HG03439 (cell line): ENCODE data around the gene GOT1.
A peak's percentile ranks its signal among the peaks of the same experiment; 100 is the strongest.

Source experiments
- ATAC-seq: cut with Tn5 transposase; IDR thresholded peaks from one replicate; pipeline ENCODE4 v1.9.1; 2021; ENCODE audit warnings: mild to moderate bottlenecking, moderate library complexity; ENCODE audit not compliant: unreplicated experiment

The GOT1 gene

DNA sequence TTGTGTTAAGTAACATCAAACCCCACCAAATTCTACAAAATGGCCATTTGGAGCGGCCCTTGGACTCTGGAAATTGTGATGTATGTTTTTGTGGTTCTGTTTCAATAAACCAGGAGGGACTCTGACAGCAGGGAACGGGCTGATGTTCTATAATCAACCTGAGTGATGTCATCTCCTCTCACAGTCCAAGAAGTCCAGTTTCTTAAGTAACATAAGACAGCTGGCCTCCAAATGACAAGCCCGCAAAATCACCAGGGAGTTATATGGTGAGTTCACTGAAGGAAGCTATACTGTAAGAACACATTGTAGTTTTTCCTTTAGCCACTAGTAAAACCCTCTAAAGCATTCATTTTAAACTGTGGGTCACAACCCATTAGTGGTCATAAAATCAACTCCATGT, 34.0 kb downstream of the GOT1 start:
- ATAC-seq = no peak

DNA sequence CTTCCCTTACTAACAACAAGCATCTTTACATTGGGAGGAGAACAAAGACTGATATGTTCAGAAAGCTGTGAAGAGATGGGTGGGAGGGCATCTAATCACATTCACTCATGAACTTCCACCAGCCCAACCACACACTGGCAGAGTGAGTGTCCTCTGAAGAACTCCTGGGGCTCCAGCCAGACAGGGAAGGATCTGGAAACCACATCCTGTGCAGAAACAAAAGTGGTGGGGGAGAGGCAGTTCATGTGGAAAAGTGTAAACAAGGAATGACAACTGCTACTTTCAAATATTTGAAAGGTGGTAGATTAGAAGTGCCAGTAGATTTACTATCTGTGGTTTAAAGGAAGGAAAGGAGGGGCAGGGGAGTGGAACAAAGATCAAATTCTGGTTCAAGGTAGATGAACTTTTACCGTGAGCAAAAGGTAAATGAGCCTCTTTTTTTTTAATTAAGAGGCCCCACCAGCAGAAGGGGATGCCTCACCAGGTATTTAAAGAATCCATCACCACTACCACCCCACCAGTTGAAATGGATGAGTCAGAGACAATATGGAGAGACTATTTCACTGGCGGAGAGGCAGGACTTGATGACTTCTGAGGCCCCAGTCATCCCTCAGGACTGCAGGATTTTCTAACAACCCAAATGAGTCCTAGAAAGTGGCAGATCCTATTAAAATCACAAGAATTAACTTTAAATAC, 34.5 kb downstream of the GOT1 start:
- no peak for ATAC-seq

DNA sequence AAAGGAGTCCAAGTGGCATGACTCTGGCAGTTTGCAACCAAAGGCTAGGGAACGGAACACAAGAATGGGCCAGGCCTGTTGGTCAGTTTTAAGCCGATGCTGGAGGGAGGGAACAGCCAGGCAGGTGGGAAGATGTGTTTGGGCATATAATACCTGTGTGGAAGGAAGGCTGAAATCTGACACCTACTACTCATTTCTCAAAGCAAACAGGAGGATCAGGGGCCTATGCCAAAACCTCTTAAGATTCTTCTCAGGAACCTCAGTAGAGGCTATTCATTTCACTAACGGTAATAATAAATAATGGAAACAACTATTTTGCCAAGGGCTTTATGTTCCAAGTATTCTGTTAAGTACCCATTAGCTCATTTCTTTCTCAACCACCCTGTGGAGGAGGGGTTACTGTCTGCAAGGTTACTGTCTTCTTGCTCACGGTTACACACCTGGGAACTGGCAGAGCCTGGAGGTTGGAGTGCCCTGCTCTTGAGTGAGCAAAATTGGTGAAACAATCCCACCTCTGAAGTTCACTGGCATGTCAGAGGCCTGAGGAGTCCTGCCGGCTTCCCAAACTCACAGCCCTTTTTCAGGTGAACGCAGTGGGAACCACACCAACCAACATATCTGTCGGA, 35.5 kb downstream of the GOT1 start:
- ATAC-seq = no peak

DNA sequence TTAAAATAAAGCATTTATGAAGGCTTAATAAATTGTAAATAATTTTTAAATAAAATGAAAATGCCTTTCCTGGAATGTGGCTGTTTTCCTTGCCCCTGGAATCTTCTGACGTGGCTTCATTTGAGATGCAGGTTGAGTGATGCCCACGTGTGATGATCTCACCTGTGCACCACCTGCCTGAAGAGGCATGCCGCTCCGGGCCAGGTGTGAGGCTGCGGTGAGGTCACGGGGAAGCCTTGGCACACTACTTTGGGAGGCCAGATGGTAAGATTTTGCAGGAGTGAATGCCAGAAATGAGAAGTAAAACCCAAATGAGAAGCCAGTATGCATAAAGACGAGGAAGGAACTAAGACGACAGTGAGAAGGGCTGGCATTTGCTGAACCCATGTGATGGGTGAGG, 36.2 kb downstream of the GOT1 start:
- no peak for ATAC-seq

DNA sequence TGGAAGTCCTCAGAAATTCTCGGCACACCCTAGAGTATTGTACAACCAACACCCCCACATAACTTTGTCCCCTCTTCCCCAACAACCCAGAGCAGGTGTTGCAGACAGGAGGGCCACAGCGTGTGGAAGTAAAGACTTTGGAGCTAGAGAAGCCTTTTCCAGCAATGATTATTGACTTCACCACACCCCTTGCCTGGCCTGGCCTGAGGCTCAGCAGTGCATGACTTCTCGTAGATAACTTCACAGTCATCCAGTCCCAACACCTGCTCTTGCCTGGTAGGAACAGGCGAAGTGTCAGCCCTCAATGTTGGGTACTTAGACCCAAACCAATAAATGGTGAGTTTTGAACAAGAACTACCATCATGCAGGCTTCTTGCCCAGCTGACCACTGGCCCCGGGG, 36.7 kb downstream of the GOT1 start:
- ATAC-seq = no peak

DNA sequence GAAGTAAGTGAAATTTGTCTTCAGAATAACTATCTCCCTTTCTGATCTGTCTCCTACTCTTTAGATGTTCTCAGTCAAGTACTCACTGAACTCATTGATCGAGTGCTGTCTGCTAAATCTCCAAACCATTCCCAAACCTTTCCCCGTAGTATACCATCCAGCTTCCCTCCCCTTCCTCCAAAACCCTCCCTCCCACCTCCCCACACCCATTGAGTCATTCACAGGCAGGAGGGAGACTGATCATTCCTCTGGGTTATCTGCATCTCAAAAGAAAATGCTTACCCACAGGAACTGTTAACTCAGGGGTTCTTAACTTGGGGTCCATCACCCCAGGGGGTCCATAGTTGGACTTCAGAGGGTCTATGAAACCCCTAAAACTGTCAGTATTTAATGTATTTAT, 37.4 kb downstream of the GOT1 start:
- no peak for ATAC-seq

DNA sequence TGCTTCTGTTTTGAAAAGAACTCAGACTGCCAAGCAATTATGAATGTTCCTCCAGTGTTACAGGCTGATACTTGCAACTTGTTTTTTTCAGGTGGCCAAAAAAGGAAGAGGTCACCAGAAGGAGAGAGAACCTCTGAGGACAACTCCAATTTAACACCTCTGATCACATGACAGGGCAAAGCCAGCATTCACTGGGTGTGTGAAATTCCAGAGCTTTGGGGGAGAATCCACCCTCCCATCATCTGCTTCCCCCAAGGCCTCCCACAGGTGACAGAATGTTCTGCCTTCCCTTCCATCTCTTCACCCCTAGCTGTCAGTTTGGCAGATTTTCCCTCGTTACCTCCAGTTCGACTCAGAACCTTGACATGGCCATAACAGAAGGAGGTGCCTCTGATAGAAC, 39.1 kb downstream of the GOT1 start:
- no peak for ATAC-seq

DNA sequence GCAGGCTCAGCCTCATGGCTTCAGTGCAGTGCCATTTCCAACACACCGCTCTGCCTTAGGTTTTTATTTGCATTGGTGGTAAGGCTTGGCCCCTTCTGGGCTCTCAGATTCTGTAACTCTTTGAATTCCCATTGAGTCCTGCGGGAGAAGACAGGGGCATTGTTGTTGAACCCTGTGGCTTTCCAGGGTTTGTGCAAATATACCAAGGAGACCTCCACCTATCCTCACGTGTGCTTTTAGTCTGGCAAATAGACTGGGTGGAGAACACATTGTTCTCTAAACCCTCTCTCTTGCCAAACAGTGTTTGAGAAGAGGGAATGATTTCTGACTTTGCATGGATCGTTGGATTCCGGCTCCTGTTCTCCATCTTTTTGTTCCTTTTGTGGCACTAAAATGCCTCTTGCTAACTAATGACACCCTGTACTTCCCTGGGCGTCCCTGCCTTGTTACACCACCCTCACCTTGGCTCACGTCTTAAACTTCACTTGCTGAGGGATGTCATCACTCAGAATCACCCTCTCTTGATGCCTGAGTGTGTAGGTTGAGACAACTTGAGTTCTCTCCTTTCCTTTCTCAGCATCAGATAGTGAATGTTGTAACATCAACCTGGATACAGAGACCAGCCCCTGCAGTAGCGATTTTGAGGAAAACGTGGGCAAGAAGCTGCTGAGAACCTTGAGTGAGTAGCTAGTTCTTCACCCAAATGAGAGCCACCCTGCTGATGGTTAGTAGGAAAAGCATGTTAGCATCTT, 40.5 kb downstream of the GOT1 start:
- no peak for ATAC-seq

DNA sequence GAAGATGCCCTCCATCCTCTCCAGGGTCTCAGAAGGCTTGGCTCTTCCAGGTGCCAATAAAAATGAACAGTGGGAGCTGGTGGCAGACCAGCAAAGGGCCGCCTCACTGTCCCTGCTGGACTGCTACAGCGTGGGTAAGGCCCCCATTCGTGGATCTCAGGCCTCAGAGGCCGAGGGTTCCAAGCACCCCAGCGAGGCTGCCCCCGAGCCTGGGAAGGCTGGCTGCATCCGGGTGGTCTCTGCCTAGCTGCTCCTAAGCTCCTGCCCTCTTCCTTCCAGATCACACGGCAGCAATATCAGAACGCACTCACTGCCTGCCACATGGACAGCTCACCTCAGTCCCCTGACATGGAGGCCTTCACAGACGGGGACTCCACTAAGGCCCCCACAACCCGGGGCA, 42.9 kb downstream of the GOT1 start:
- ATAC-seq = no peak

DNA sequence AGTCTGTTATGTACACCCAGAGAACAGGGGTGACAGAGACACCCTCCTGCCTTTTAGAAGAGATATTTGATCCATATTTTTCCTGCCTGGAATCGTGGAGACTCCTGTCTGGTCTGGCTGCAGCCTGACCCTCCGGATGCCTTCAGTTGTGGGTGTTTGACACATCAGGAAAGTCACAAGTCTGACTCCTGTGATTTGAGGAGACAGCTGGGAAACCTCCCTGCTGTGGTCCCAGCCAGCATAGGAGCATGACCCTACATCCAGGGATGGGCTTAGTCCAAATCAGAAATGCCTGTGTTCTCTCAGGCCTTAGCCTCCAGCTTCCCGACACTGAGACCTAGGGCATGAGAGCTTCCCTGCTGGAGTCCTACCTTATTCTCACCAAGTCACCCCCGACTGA, 43.4 kb downstream of the GOT1 start:
- no peak for ATAC-seq

DNA sequence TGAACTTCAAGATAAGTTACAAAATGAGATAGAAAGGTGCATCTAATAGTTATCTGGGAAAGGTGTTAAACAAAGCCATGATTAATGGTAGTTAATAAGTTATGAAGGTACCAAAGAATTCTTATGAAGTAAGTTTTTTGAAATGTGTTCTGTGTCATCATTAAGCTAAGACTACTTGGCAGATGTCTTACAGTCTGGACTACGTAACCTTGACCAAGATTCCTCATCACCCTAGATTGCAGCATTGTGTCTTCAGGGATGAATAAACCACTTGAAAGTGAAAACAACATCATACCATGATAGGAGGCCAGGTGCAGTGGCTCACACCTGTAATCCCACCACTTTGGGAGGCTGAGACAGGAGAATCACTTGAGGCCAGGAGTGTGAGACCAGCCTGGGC, 48.2 kb downstream of the GOT1 start:
- no peak for ATAC-seq

DNA sequence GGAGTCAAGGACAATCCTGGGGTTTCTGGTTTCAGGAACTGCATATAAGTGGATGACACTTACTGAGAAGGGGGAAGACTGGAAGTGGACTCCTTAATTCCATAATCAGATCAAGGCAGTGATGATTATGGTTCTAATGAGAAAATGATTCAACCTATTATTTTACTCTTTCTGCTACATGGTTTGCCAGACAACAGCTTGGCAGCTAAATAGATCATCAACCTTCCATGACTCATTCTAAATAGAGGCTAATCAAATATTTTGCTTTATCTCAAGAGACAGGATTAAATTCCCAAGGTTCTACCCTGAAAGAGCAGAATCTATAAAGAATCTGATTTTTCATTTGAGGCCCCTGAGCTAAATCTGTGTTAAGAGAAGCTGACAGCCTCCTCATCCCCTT, 55.0 kb downstream of the GOT1 start:
- no peak for ATAC-seq

DNA sequence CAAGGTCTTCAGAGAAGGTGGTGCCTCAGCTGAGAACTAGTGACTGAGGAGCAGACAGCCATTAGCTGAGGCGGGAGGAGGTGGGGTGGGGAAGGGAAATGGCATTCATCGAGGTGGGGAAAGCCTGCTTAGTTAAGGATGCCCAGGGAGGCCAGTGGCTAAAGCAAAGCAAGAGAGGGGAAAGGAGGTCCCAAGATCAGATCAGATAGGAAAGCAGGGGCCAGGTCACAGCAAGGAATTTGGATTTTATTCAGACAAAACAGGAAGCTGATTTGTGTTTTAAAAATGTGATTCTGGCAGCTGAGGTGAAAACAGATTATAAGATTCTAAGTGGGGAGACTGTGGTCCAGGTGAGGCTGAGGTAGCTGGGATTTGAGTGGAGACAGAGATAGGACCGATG, 55.5 kb downstream of the GOT1 start:
- ATAC-seq = no peak

DNA sequence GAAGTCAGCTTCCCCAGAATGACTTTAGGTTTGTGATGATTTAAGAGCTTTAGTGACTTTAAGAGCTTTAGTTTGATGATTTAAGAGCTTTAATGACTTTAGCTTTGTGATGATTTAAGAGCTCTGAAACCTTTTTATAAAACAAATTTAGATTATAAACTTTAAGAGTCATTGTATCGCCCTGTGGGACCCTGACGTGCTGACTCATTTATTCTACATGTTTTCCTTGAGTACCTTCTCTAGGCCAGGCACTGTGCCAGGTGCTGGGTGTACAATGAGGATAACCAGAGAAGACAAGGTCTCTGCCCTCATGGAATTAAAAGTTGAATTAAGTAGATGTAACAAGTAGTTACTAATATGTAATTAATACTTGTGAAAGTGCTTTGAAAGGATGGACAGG, 55.9 kb downstream of the GOT1 start:
- ATAC-seq = no peak

DNA sequence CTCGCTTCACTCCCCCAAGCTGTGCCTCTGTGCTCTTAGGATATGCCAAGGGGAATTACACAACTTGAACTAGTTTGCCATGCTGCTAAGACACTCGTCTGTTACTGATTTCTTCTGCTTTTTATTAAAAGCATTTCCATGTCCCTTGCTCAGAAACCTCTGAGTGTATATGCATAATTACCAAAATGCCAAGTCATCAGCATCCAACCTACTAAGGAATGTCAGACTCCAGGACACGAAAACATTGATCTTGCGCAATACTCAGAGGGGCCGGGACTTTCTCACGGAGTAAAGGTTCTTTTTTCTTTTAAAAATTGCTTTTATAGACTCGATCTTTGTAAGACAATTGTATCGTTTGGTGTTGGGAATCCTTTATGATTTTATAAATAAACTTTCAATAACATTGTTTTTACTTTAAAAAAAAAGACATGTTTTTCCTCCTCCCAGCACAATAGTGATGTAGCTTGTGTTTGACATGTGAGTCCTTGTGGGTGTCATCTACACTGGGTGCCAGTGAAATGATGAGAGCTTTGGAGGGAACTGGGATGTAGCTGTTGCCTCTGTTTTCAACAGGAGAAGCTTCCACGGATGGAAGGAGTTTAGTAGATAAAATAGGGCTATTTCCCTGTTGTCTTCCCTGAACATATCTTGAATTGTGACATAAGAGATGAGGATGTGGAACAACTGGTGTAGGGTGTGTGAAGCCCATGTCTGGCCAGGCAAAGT, 57.7 kb downstream of the GOT1 start:
- ATAC-seq = no peak

DNA sequence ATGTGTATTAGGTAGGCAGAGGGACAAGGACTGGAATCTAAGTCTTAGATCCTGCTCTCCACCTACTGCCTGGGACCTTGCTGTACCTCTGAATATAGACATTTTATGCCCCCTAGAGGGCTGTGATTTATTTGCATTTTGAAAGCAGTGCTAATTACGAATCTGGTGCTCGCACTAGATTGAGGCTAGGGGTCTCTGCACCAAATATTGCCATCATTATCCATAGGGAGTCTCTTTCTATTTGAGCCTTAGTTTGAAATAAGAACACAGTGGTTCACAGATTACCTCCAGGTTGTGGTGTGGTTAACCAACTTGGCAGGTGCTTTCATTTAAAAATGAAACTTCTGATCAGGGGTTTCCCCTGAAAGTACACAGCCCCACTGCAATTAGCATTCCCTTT, 59.4 kb downstream of the GOT1 start:
- ATAC-seq = peak; percentile 88

DNA sequence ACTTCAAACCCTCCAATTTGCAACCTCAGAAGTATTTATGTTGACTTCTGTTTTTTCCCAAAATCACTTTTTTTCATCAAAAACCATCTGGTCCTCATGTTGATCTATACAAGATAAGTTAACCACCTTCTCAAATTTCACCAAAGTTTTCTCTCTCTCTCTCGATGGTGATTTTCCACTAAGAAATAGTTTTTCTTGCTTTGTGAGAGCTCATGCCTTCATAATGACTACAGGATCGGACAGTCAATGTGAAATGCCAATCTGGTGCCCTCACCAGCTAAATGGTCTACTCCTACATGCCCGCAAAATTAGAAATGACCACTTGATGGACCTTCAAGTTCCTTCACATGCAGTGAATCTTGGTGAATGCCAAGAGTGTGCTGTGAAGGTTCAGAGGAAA, 60.9 kb downstream of the GOT1 start:
- ATAC-seq = no peak

DNA sequence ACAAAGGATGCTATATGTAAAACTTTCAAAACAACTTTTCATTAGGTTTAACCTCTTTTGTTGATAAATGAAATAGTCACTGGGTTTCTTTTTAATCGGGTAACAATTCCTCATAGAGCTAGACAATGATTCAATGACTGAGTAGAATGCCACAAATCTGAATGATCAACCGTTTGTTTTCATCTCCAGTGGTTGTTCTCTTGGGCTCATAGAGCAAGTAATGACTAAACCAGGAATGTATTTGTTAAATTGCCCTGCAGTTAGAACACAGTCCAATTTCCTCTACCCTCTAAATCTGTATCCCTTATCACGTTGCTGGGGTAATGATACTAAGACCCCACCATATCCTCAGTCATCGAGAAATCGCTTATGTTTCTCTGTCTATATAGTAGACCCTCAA, 61.3 kb downstream of the GOT1 start:
- ATAC-seq = no peak

DNA sequence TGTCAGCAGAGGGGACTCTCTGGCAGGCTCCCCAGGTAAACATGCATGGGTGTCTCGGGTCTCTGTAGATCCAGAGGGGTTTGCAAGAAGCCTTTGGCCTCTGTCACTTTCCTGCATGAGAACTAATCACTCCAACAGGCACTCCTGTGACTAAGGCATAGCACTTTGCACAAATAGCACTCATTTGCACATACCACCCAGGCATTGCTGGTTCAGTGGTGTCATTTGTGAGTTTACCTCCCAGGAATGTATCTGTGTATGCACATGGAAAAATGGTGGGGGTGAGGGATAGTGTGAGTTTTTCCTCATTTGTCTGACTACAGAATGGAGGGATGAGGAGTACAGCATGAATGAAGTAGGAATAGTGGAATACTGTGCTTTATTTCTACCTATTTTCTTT, 61.8 kb downstream of the GOT1 start:
- no peak for ATAC-seq

DNA sequence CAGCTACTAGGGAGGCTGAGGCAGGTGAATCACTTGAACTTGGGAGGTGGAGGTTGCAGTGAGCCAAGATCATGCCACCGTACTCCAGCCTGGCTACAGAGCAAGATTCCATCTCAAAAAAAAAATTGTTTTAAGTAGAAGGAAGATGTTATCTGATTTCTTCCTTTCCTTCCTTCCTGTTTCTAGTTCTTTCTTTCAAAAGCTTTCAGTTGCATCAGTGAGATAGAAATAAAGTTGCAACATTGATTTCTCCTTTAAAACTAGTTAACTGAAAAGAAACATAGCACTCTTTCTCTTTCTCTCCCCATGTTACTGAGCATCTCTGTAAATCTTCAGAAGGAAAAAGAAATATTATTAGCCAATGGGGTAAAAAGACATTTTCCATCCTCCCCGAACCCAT, 63.8 kb downstream of the GOT1 start:
- ATAC-seq = no peak

DNA sequence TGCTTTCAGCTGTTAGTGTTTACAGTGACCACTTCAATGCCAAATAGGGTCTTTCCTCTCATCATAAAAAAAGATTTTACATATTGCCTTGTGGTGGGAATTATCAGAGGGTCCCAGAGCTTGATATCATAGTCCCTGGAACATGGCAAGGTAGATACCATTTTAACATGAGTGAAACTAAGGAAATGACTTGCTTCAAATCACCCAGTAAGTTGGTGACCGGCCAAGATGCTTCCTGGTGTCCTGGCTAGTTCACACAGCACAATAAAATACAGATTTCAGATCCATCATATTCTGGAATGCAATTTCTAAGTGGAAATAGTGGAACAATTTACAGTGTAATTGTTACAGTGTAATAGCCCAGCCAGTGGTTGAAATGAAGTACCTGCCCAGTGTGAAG, 64.7 kb downstream of the GOT1 start:
- no peak for ATAC-seq

DNA sequence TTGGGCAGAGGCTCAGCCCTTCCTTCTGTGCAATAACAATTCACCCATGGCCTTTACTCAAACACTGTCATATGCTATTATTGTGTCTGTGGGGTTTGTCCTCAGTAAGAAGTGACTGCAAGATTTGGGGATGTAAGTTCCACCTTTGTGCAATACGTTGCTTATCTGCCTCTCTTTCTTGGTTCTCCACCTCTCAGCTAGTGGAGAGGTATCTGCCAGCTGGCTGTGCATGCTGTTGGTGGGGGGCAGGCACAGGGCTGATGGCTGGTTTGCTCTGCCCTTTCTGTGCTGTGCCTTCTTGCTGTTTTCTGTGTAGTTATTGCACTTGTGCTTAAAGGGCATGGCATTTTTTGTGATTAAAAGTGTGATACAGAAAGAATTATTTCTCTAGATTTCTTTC, 65.1 kb downstream of the GOT1 start:
- ATAC-seq = no peak
